ENCODE measurements around the gene BEGAIN.

BEGAIN gene

DNA sequence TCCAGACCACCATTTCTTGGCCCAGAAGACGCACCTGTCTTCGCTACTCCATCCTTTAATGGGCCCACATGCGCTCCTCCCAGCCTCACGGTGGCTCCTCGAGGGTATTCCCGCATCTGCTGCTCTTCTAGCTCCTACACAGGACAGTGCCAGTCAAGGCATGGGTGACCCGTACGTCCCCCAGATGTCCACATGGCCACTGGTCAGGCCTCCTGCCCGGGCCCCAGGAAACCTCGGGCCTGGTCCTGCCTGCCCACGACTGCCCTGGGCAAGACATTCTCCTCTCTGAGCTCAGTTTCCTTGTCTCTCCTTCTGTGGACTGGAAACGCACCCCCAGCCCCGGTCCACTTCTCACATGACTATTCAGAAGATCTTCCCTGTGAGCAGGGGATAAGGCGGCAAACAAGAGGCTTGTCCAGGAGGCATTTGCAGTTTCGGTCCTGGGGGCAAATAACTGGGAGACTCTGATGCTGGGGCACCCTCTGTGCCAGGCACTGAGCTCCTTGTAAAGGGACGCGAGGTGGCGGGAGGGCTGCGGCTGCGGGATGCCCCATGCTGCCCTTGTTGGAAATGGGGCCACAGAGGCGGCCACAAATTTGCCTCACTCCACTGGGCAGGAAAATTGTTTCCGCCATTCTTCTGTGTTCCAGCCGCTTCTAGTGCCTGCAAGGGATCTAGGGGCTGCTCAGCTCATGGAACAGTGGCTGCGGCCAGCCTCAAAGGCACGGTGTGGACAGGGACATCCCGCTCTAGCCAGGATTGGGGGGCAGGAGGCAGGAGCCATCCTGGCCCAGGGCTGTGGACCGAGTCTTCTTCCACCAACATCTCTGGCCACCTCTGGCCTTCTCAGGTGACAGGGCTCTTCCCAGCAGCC lies 6.8 kb upstream of the BEGAIN start:
- TF ChIP-seq, protein P1, sequence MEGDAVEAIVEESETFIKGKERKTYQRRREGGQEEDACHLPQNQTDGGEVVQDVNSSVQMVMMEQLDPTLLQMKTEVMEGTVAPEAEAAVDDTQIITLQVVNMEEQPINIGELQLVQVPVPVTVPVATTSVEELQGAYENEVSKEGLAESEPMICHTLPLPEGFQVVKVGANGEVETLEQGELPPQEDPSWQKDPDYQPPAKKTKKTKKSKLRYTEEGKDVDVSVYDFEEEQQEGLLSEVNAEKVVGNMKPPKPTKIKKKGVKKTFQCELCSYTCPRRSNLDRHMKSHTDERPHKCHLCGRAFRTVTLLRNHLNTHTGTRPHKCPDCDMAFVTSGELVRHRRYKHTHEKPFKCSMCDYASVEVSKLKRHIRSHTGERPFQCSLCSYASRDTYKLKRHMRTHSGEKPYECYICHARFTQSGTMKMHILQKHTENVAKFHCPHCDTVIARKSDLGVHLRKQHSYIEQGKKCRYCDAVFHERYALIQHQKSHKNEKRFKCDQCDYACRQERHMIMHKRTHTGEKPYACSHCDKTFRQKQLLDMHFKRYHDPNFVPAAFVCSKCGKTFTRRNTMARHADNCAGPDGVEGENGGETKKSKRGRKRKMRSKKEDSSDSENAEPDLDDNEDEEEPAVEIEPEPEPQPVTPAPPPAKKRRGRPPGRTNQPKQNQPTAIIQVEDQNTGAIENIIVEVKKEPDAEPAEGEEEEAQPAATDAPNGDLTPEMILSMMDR (IDR thresholded peaks at IDR 0.05; ENCODE audit: borderline replicate concordance, control extremely low read depth, extremely low read depth, insufficient read depth, missing control alignments): no peak
- in situ Hi-C loops (cut with MboI; ENCODE audit: low sequenced_read_pairs, unreplicated experiment): no loop called here
- DNase-seq (ENCODE audit: low spot score): no peak

DNA sequence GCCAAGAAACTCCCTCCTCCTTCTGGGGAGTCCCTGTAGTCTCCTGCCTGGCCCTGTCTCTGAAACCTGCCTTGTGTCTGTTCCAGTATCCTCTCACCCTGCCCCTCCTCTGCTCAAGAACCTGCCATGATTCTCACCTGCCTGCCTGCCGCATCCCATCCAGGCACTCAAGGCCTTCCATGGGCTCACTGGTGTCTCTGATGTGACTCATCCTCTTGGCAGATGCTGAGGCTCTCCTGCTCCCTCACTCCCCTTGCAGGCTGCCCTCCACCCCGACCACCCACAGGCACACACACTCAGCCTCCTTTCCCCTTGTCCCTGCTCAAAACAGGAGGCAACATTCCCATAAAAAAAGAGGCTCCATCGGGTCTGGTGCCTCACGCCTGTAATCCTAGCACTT lies 5.8 kb upstream of the BEGAIN start:
- in situ Hi-C loops (cut with MboI; ENCODE audit: low sequenced_read_pairs, unreplicated experiment): no loop called here
- TF ChIP-seq, protein P1 (IDR thresholded peaks at IDR 0.05; ENCODE audit: borderline replicate concordance, control extremely low read depth, extremely low read depth, insufficient read depth, missing control alignments): no peak
- no peak for DNase-seq (ENCODE audit: low spot score)

DNA sequence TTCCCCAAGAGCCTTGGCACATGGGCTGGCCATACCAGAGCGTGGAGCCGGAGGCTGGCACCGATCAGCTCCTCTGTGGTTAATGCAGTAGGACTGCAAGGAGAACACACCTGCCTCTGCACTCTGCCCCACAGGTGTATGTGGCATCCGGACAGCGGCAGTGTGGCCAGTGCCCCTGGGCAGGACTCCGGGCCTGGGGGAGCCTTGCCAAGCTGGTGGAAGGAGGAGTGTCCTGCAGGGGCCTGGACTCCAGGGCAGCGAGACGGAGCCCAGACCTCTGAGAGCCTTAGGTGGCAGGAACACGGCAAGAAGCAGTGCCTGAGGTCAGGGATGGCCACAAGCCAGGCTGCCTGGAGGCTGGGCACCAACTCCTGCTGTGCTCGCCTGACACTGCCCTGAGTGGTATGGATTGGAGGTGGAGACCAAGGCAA lies 5.3 kb upstream of the BEGAIN start:
- TF ChIP-seq, protein P1 (IDR thresholded peaks at IDR 0.05; ENCODE audit: borderline replicate concordance, control extremely low read depth, extremely low read depth, insufficient read depth, missing control alignments): no peak
- DNase-seq (ENCODE audit: low spot score): no peak
- in situ Hi-C loops (cut with MboI; ENCODE audit: low sequenced_read_pairs, unreplicated experiment): no loop called here

DNA sequence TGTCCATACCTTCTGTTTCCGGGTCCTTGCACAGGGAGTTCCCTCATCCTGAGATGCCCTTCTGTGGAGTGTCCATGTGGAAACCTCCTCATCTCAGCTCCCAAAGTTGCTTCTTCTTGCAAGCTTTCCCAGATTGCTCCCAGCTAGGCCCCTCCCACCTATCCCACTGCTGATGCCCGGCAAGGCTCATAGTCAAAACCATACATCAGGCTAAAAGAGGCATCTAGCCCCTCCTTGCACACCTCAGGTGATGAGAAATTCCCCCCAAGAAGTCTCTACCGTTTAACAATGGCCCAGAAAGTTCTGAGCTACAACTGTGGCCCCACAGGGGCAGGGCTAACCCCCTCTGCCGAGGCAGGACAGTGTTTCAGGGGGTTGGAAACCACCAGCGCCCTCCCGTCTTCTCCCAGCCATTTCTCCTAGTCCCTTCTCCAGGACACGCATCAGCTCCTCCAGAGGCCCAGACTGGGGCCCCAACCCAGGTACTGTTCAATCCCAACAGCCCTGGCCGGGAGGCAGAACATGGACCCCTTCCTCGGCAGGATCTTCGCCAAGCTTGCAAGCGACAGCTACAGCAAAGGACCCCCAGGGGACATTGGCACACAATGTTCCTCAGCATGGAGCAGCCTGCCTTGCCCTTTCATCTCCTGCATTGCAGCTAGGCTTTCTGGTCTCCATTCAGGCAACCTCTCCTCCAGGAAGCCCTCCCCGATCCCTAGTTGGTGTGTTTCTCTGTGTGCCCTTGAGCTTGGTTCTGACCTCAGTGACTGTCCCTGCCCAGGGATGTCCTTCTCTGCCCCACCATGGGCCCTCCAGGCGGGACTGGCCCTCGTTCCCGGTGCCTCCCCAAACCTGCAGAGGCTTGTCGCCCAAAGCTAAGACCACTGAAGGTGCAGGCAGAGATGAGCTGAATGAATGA lies 4.5 kb upstream of the BEGAIN start:
- TF ChIP-seq, protein P1 (IDR thresholded peaks at IDR 0.05; ENCODE audit: borderline replicate concordance, control extremely low read depth, extremely low read depth, insufficient read depth, missing control alignments): no peak
- in situ Hi-C loops (cut with MboI; ENCODE audit: low sequenced_read_pairs, unreplicated experiment): no loop called here
- no peak for DNase-seq (ENCODE audit: low spot score)

DNA sequence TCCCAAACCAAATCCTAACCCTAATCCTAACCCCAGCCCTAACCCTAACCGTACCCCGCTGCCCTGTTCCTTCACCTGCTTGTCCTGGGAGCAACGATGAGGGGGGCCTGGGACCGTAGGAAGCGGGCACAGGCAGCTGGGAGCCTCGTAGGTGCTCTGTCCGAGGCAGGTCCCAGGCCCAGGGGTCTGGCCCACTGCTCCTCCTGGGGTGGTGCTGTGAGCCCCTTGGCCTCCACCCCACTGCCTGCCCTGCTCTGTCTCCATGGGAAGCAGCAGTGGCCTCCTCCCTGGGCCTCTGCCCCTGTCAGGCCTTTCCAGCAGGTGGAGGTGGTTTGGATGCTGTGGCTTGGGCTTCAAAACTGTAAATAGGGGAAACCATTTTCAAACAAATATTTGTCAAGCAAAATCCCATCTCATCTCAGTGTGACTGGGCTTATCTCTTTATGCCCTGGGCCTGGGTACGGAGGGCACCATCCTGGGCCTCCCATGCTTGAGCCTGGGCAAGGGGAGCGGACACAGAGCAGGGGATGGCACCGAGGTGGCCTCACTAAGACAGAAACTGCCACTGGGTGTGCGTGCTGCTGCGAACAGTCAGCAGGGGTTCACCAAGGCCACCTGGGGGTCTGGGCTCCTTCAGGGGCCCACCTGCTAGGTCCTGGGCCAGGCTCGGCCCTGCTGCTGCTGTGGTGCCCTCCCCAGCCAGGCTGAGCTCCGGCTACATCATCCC lies 3.7 kb upstream of the BEGAIN start:
- in situ Hi-C loops (cut with MboI; ENCODE audit: low sequenced_read_pairs, unreplicated experiment): no loop called here
- TF ChIP-seq, protein P1 (IDR thresholded peaks at IDR 0.05; ENCODE audit: borderline replicate concordance, control extremely low read depth, extremely low read depth, insufficient read depth, missing control alignments): no peak
- DNase-seq (ENCODE audit: low spot score): no peak
